GM12878 (cell line): ENCODE measurements around the gene TDRD10. TPM values are rescaled to one million over a fixed set of nuclear protein-coding genes. Genes with fewer than 3 reads are reported as not detected.
A peak's percentile ranks its signal among the peaks of the same experiment; 100 is the strongest.

Experiments
- ATAC-seq: fragments of 200-7000 bp; cut with Tn5 transposase; 3 replicates; pipeline ENCODE4 v1.9.1; 2020; ENCODE audit warnings: mild to moderate bottlenecking, moderate library complexity
- BruUV-seq: library from RNA; stranded (reverse); fragments of 400-500 nt; replicated peaks from 2 replicates; lab custom pipeline; 2021; lab: Mats Ljungman, UMichigan
- CTCF ChIA-PET: fragments of 300-600 bp; sonication (Branson Sonifier 250); formaldehyde crosslinking; extraction: SDS; loops from one replicate; lab custom pipeline; 2021; ENCODE audit warnings: inconsistent platforms; lab: Yijun Ruan, JAX
- POLR2A ChIA-PET: fragments of 350-600 bp; formaldehyde crosslinking; extraction: SDS; loops from one replicate; lab custom pipeline; 2021; ENCODE audit warnings: inconsistent platforms; lab: Charles Lee
- RAD21 ChIA-PET: fragments of 300-600 bp; sonication (Branson Sonifier 250); formaldehyde crosslinking; loops from one replicate; lab custom pipeline; 2023; ENCODE audit warnings: antibody characterized with exemption; ENCODE audit not compliant: unreplicated experiment; lab: Charles Lee
- SMC1A ChIA-PET: fragments of 300-600 bp; sonication (Branson Sonifier 250); formaldehyde crosslinking; loops from one replicate; lab custom pipeline; 2023; ENCODE audit not compliant: unreplicated experiment, uncharacterized antibody; lab: Charles Lee
- DNase-seq: peaks from one replicate; pipeline ENCODE4 v3.0.0-alpha.2; 2011; ENCODE audit warnings: low read depth, low spot score
- FAIRE-seq: peaks from 3 replicates; lab custom pipeline; 2011; peaks lifted over from hg19 to GRCh38; lab: Jason Lieb, UNC
- H2AFZ ChIP-seq: 2 replicates; pipeline ENCODE4 v1.6.0; 2011; ENCODE audit warnings: low read depth, low read length, control low read depth; ENCODE audit not compliant: control insufficient read depth
- H3K27ac ChIP-seq: 2 replicates; pipeline ENCODE4 v1.5.1; 2011; ENCODE audit warnings: control low read depth; ENCODE audit not compliant: control insufficient read depth, insufficient read depth
- H3K27me3 ChIP-seq, 2 experiments: replicated peaks in 1 of 2; 2 replicates each; pipeline versions ENCODE4 v1.6.0 to v1.6.1; 2011; ENCODE audit warnings: low read length in 1 of 2; ENCODE audit not compliant: control insufficient read depth in 2 of 2, insufficient read depth in 2 of 2
- H3K36me3 ChIP-seq, 2 experiments: 2 replicates each; pipeline ENCODE4 v1.5.1; 2011; ENCODE audit warnings: low read length in 1 of 2; ENCODE audit not compliant: control insufficient read depth in 2 of 2, insufficient read depth in 2 of 2
- H3K4me1 ChIP-seq: 2 replicates; pipeline ENCODE4 v1.6.1; 2011; ENCODE audit warnings: mild to moderate bottlenecking, low read length, moderate library complexity, mixed read lengths; ENCODE audit not compliant: control insufficient read depth, insufficient read depth
- H3K4me2 ChIP-seq: 2 replicates; pipeline ENCODE4 v1.6.0; 2011; ENCODE audit warnings: control low read depth; ENCODE audit not compliant: control insufficient read depth, insufficient read depth
- H3K4me3 ChIP-seq: fragments of 200-600 bp; sonication (generic); 2 replicates; pipeline ENCODE4 v1.5.1; 2016
- H3K79me2 ChIP-seq: 2 replicates; pipeline ENCODE4 v1.6.0; 2011; ENCODE audit warnings: low read length; ENCODE audit not compliant: control insufficient read depth, insufficient read depth
- H3K9ac ChIP-seq: 2 replicates; pipeline ENCODE4 v1.8.0; 2011; ENCODE audit warnings: low read length, control low read depth, mixed read lengths; ENCODE audit not compliant: control insufficient read depth, insufficient read depth
- H3K9me3 ChIP-seq: replicated peaks from 3 replicates; pipeline ENCODE4 v1.5.1; 2011; ENCODE audit warnings: mild to moderate bottlenecking, low read length; ENCODE audit not compliant: control insufficient read depth, insufficient read depth
- H4K20me1 ChIP-seq: 2 replicates; pipeline ENCODE4 v1.6.0; 2011; ENCODE audit not compliant: control insufficient read depth, insufficient read depth
- IKZF1 ChIP-seq: fragments of 450-650 bp; conservative IDR thresholded peaks from 2 replicates; pipeline ENCODE4 v1.6.1; 2017; ENCODE audit warnings: antibody characterized with exemption, mild to moderate bottlenecking
- LARP7 ChIP-seq: fragments of 450-650 bp; IDR thresholded peaks from 2 replicates; pipeline ENCODE4 v1.6.1; 2017; ENCODE audit warnings: mild to moderate bottlenecking
- MXI1 ChIP-seq: fragments of 150-350 bp; IDR thresholded peaks from 2 replicates; pipeline ENCODE4 v1.6.1; 2011; ENCODE audit warnings: low read depth, mild to moderate bottlenecking, inconsistent platforms, low read length, improper control_type of control experiment
- RAD21 ChIP-seq: IDR thresholded peaks from 2 replicates; pipeline ENCODE4 v1.6.1; 2011; ENCODE audit warnings: mild to moderate bottlenecking, low read depth, low read length, moderate library complexity; ENCODE audit not compliant: insufficient read depth
- RCOR1 ChIP-seq: conservative IDR thresholded peaks from 2 replicates; pipeline ENCODE4 v1.6.1; 2012; ENCODE audit warnings: low read depth, low read length, improper control_type of control experiment
- TCF12 ChIP-seq: IDR thresholded peaks from 2 replicates; pipeline ENCODE4 v1.6.1; 2011; ENCODE audit warnings: low read depth, mild to moderate bottlenecking, low read length
- TCF3 ChIP-seq: IDR thresholded peaks from 2 replicates; pipeline ENCODE4 v1.6.1; 2012; ENCODE audit warnings: low read depth, mild to moderate bottlenecking, low read length, borderline replicate concordance; ENCODE audit not compliant: insufficient read depth
- TCF7 ChIP-seq: IDR thresholded peaks from 2 replicates; pipeline ENCODE4 v1.6.1; 2014; ENCODE audit warnings: antibody characterized with exemption, borderline replicate concordance
- YBX1 ChIP-seq: fragments of 450-650 bp; IDR thresholded peaks from 2 replicates; pipeline ENCODE4 v1.6.1; 2016; ENCODE audit warnings: antibody characterized with exemption
- WGBS: methylation state at CpG from one replicate; pipeline ENCODE4 v1.1.6; 2016; ENCODE audit warnings: low lambda C conversion rate; ENCODE audit not compliant: insufficient replicate concordance, insufficient coverage; ENCODE audit errors: missing lambda C conversion rate; 5-methylcytosine and 5-hydroxymethylcytosine counted together
- in situ Hi-C: fragments of 300-500 bp; cut with MboI; formaldehyde crosslinking; loops from 9 replicates; pipeline ENCODE4 v1.14.3; 2018; ENCODE audit warnings: mixed read lengths
- intact Hi-C: fragments of 100-400 bp; cut with micrococcal nuclease; formaldehyde crosslinking; loops from one replicate; pipeline ENCODE4 v1.14.2; 2022; ENCODE audit not compliant: unreplicated experiment
- polyA plus RNA-seq, 11 experiments: library from polyadenylated mRNA; depleted of rRNA in 4 of 11; unstranded in 6 of 11; stranded (reverse) in 5 of 11; fragments of >200 nt; fragmentation: Nextera tagmentation in 4 of 11; fragmentation: Illumina TruSeq in 1 of 11; extraction: Ambion mirVana in 4 of 11; extraction: Trizol in 1 of 11; gene quantifications; 1 replicate in 1 of 11; 2 replicates in 10 of 11; pipeline versions ENCODE4 v1.2.1 to v1.2.3, GENCODE V29; 2011 to 2016; ENCODE audit warnings: inconsistent platforms in 2 of 11, missing spikeins in 2 of 11, low read depth in 1 of 11
- total RNA-seq, 4 experiments: library from RNA; depleted of rRNA in 3 of 4; stranded (reverse); fragments of >200 nt in 3 of 4; fragmentation: Illumina TruSeq in 1 of 4; extraction: Trizol in 1 of 4; gene quantifications; 2 replicates each; pipeline versions ENCODE4 v1.2.1 to v1.2.3, GENCODE V29; 2013 to 2021
- TF ChIP-seq, protein P1 (sequence below): IDR thresholded peaks from 2 replicates; pipeline ENCODE4 v1.6.1; 2012; ENCODE audit warnings: low read depth, low read length, improper control_type of control experiment
- TF ChIP-seq, protein P2 (sequence below): IDR thresholded peaks from 2 replicates; pipeline ENCODE4 v1.6.1; 2012; ENCODE audit warnings: mild to moderate bottlenecking, low read depth, low read length
- TF ChIP-seq, protein P3 (sequence below): fragments of 450-650 bp; conservative IDR thresholded peaks from 2 replicates; pipeline ENCODE4 v1.6.1; 2017; ENCODE audit warnings: mild to moderate bottlenecking, moderate library complexity

Gene TDRD10
- total and polyA plus RNA-seq, 10 of the 15 experiments (the other 5 are each of a cell fraction or from before 2014, with no cell fraction given) = not detected

DNA sequence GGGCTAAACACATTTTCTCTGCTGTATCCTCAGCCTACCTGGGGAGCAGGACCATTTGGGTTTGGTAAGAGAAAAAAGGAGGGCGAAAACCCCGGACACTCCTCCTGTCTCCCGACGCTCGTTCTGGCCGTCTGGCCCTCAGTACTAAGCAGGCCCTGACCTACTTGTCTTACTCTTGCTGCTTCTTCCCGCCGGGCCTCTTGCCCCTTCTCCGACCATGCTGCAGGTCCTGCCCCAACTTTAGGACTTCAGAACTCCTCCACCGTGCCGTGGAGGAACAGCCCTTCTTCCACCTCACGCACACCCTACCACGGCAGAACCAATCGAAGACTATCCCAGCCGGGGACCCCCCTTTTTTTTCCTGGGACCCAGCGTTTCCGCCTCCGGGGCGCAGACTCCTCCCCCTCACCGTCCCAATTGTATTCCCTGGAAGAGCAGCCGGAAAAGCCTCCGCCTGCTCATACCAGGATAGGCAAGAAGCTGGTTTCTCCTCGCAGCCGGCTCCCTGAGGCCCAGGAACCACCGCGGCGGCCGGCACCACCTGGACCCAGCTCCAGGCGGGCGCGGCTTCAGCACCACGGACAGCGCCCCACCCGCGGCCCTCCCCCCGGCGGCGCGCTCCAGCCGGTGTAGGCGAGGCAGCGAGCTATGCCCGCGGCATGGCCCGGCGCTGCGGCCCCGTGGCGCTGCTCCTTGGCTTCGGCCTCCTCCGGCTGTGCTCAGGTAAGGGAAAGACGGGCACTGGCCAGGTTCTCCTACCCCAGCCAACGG lies 65.6 kb downstream of the TDRD10 start, which contains the start of gene CHRNB2:
TSS of gene CHRNB2 (plus strand) at position 393 of the 771 bp plus-strand sequence. CDS start at position 660, 267 bp downstream.
- H3K9ac ChIP-seq = no peak within 1 kb of the TSS
- ATAC-seq = peak; percentile 98
- H3K4me1 ChIP-seq = no peaks in the 10 kb centered on the region
- DNase-seq = no peak
- no peak within 1 kb of the TSS; the same call in 1 of the 2 replicates for H3K4me2 ChIP-seq
- no TSS peak for BruUV-seq
- no peaks in the 10 kb centered on the region; the same call in 1 of the 2 replicates for H4K20me1 ChIP-seq
- no peak within 1 kb of the TSS for H3K4me3 ChIP-seq
- in situ Hi-C loops = loop anchor here (5.0 kb wide), 1 partner anchor 315 kb away; no protein-coding TSS in a partner anchor
- TF ChIP-seq, protein P1, sequence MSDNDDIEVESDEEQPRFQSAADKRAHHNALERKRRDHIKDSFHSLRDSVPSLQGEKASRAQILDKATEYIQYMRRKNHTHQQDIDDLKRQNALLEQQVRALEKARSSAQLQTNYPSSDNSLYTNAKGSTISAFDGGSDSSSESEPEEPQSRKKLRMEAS = peak; percentile 23; the same call in 1 of the 2 replicates
- TF ChIP-seq TCF12 = 0 out of 2 replicates have a peak, but pooled peaks have one; percentile 32
- TF ChIP-seq IKZF1 = 0 out of 2 replicates have a peak, but pooled peaks have one; percentile 21
- no peak for TF ChIP-seq TCF7
- TF ChIP-seq, protein P2, sequence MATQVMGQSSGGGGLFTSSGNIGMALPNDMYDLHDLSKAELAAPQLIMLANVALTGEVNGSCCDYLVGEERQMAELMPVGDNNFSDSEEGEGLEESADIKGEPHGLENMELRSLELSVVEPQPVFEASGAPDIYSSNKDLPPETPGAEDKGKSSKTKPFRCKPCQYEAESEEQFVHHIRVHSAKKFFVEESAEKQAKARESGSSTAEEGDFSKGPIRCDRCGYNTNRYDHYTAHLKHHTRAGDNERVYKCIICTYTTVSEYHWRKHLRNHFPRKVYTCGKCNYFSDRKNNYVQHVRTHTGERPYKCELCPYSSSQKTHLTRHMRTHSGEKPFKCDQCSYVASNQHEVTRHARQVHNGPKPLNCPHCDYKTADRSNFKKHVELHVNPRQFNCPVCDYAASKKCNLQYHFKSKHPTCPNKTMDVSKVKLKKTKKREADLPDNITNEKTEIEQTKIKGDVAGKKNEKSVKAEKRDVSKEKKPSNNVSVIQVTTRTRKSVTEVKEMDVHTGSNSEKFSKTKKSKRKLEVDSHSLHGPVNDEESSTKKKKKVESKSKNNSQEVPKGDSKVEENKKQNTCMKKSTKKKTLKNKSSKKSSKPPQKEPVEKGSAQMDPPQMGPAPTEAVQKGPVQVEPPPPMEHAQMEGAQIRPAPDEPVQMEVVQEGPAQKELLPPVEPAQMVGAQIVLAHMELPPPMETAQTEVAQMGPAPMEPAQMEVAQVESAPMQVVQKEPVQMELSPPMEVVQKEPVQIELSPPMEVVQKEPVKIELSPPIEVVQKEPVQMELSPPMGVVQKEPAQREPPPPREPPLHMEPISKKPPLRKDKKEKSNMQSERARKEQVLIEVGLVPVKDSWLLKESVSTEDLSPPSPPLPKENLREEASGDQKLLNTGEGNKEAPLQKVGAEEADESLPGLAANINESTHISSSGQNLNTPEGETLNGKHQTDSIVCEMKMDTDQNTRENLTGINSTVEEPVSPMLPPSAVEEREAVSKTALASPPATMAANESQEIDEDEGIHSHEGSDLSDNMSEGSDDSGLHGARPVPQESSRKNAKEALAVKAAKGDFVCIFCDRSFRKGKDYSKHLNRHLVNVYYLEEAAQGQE = peak; percentile 98
- TF ChIP-seq, protein P3, sequence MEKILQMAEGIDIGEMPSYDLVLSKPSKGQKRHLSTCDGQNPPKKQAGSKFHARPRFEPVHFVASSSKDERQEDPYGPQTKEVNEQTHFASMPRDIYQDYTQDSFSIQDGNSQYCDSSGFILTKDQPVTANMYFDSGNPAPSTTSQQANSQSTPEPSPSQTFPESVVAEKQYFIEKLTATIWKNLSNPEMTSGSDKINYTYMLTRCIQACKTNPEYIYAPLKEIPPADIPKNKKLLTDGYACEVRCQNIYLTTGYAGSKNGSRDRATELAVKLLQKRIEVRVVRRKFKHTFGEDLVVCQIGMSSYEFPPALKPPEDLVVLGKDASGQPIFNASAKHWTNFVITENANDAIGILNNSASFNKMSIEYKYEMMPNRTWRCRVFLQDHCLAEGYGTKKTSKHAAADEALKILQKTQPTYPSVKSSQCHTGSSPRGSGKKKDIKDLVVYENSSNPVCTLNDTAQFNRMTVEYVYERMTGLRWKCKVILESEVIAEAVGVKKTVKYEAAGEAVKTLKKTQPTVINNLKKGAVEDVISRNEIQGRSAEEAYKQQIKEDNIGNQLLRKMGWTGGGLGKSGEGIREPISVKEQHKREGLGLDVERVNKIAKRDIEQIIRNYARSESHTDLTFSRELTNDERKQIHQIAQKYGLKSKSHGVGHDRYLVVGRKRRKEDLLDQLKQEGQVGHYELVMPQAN = no peak
- TF ChIP-seq LARP7 = 0 out of 2 replicates have a peak, but pooled peaks have one; percentile 42
- no peak for TF ChIP-seq RAD21
- TF ChIP-seq MXI1 = peak; percentile 82
- 0 out of 2 replicates have a peak, but pooled peaks have one; percentile 41 for TF ChIP-seq RCOR1
- 0 out of 2 replicates have a peak, but pooled peaks have one; percentile 52 for TF ChIP-seq TCF3
- no peak for TF ChIP-seq YBX1
- ChIA-PET RAD21 (interaction anchor here (1.1 kb wide), 1 partner anchor 8 kb away, joined by 6 read pairs; no protein-coding TSS in a partner anchor), CTCF (interaction anchor here (2.1 kb wide), 1 partner anchor 8 kb away, joined by 8 read pairs; no protein-coding TSS in a partner anchor), SMC1A (interaction anchor here (1.4 kb wide), 1 partner anchor 86 kb away, joined by 3 read pairs; no protein-coding TSS in a partner anchor), POLR2A (no interaction called here)
- no peak within 1 kb of the TSS for H2AFZ ChIP-seq
- intact Hi-C loops = no loop called here
- FAIRE-seq = no peak
- H3K27ac ChIP-seq = no peak within 1 kb of the TSS
- H3K36me3 ChIP-seq = no peaks in the 10 kb centered on the region
- WGBS = 18% methylated on average over 53 of the region's 53 CpGs
- H3K9me3 ChIP-seq = no peaks in the 10 kb centered on the region
- peaks cover 2 to 5% of the 10 kb centered on the region in 2 experiments; a peak in 3 of 4 replicates for H3K27me3 ChIP-seq
- H3K79me2 ChIP-seq = no peaks in the 10 kb centered on the region
